ENCODE measurements around the gene CXCR5. TPM values are rescaled to one million over a fixed set of nuclear protein-coding genes. Genes with fewer than 3 reads are reported as not detected.

CXCR5 gene
- total and polyA plus RNA-seq, 7 donors: 0.14 to 0.25 (median 0.19) TPM; not detected in 3

DNA sequence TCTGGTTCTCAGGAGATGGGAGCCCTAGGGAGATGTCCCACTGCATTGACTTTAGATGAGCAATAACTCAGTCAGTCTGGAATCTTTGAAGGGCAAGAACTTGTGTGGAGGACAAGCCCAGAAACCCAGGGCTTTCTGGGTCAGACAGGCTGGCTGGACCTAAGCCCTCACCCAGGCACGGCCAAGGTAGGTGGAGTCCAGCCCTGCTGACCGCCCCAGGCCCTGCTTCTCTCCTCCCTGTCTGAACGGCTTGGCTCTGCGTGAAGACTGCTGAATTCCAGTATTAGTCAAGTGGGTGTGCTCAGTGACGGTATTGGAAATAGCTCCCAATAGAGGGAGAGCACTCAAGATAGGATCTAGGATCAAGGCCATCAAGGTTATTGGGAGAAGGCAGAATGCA lies 6.1 kb downstream of the CXCR5 start:
- no peaks in the 10 kb centered on the region for H3K9me3 ChIP-seq
- DNase-seq: peak; percentile 81 to 90
- no peaks in the 10 kb centered on the region for H3K36me3 ChIP-seq (ENCODE audit: insufficient read depth in 1 of 2, low read depth in 1 of 2)
- TF ChIP-seq, protein P1, sequence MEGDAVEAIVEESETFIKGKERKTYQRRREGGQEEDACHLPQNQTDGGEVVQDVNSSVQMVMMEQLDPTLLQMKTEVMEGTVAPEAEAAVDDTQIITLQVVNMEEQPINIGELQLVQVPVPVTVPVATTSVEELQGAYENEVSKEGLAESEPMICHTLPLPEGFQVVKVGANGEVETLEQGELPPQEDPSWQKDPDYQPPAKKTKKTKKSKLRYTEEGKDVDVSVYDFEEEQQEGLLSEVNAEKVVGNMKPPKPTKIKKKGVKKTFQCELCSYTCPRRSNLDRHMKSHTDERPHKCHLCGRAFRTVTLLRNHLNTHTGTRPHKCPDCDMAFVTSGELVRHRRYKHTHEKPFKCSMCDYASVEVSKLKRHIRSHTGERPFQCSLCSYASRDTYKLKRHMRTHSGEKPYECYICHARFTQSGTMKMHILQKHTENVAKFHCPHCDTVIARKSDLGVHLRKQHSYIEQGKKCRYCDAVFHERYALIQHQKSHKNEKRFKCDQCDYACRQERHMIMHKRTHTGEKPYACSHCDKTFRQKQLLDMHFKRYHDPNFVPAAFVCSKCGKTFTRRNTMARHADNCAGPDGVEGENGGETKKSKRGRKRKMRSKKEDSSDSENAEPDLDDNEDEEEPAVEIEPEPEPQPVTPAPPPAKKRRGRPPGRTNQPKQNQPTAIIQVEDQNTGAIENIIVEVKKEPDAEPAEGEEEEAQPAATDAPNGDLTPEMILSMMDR (IDR thresholded peaks at IDR 0.05): no peak
- no peak overlapping the region for H3K4me3 ChIP-seq
- H3K4me1 ChIP-seq: peaks cover 30% of the 10 kb centered on the region
- H3K27me3 ChIP-seq (ENCODE audit: insufficient read depth in 3 of 3, low read length in 2 of 3): no peaks in the 10 kb centered on the region
- 12 to 29% (median 17%) methylated on average over 5 of the region's 5 CpGs for WGBS, 3 donors
- H3K27ac ChIP-seq: peak overlapping the region; percentile 46
- peak; percentile 64 to 66 (median 65) for ATAC-seq
- intact Hi-C loops (cut with DNase I): no loop called here

DNA sequence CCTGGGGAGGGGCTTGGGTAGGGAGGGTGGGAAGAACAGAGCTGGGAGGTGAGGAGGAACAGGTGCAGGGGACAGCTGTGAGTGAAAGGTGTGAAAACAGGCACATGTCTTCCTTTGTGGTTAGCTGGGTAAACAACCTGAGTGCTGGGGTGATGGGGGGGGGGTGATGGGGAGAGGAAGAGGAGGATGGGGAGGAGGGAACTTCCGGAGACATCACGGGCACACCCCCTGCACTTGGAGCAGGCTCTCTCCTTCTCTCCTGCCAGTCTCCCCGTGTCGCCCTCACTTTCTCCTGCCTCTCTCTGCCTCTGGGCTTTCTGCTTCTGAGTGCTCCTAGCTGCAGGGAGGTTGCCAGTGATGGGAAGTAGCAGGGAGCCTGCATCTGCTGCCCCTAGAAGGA lies 8.8 kb downstream of the CXCR5 start:
- intact Hi-C loops (cut with DNase I): no loop called here
- DNase-seq: no peak
- Histone ChIP-seq H3K27me3 (ENCODE audit: insufficient read depth in 3 of 3, low read length in 2 of 3) (no peaks in the 10 kb centered on the region), H3K9me3 (no peaks in the 10 kb centered on the region), H3K4me3 (no peak overlapping the region), H3K27ac (no peak overlapping the region), H3K4me1 (peaks cover 28% of the 10 kb centered on the region), H3K36me3 (ENCODE audit: insufficient read depth in 1 of 2, low read depth in 1 of 2) (peaks cover 0 to 18% of the 10 kb centered on the region in 2 donors)
- no peak for ATAC-seq
- 8 to 17% (median 17%) methylated on average over 1 to 4 of the region's 4 CpGs for WGBS, 3 donors
- TF ChIP-seq, protein P1 (IDR thresholded peaks at IDR 0.05): no peak

DNA sequence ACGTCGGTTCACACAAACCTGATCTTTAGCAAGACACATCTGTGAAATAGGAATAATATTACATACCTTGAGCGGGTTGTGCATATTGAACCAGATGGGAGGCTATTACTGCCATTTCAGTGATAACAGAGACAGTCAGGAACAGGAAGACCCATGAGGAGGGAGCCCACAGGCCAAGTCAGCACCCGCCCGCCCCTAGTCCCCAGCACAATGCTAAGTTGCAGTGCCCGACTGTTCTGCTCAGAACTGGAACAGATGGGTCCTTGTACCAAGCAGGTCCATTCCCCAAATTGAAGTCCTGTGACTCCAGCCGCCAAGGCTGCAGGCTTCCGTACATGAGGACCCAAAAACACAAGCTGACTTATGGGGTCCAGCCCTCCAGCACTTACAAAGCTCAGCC lies 9.3 kb downstream of the CXCR5 start:
- H3K36me3 ChIP-seq (ENCODE audit: insufficient read depth in 1 of 2, low read depth in 1 of 2): peaks cover 0 to 21% of the 10 kb centered on the region in 2 donors
- WGBS, 3 donors: 68 to 76% (median 73%) methylated on average over 8 of the region's 8 CpGs
- intact Hi-C loops (cut with DNase I): no loop called here
- no peak overlapping the region for H3K4me3 ChIP-seq
- TF ChIP-seq, protein P1 (IDR thresholded peaks at IDR 0.05): no peak
- DNase-seq: no peak
- no peaks in the 10 kb centered on the region for H3K9me3 ChIP-seq
- ATAC-seq: no peak
- H3K27ac ChIP-seq: no peak overlapping the region
- H3K4me1 ChIP-seq: peaks cover 23% of the 10 kb centered on the region
- no peaks in the 10 kb centered on the region for H3K27me3 ChIP-seq (ENCODE audit: insufficient read depth in 3 of 3, low read length in 2 of 3)

DNA sequence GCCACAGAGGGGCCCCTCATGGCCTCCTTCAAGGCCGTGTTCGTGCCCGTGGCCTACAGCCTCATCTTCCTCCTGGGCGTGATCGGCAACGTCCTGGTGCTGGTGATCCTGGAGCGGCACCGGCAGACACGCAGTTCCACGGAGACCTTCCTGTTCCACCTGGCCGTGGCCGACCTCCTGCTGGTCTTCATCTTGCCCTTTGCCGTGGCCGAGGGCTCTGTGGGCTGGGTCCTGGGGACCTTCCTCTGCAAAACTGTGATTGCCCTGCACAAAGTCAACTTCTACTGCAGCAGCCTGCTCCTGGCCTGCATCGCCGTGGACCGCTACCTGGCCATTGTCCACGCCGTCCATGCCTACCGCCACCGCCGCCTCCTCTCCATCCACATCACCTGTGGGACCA lies 10.0 kb downstream of the CXCR5 start:
- H3K36me3 ChIP-seq (ENCODE audit: insufficient read depth in 1 of 2, low read depth in 1 of 2): peaks cover 0 to 26% of the 10 kb centered on the region in 2 donors
- TF ChIP-seq, protein P1 (IDR thresholded peaks at IDR 0.05): no peak
- H3K4me1 ChIP-seq: peaks cover 16% of the 10 kb centered on the region
- H3K4me3 ChIP-seq: no peak overlapping the region
- no peaks in the 10 kb centered on the region for H3K9me3 ChIP-seq
- intact Hi-C loops (cut with DNase I): no loop called here
- no peak overlapping the region for H3K27ac ChIP-seq
- DNase-seq (no peak), ATAC-seq (no peak)
- no peaks in the 10 kb centered on the region for H3K27me3 ChIP-seq (ENCODE audit: insufficient read depth in 3 of 3, low read length in 2 of 3)
- WGBS, 3 donors: 92 to 96% (median 93%) methylated on average over 21 to 22 of the region's 22 CpGs

DNA sequence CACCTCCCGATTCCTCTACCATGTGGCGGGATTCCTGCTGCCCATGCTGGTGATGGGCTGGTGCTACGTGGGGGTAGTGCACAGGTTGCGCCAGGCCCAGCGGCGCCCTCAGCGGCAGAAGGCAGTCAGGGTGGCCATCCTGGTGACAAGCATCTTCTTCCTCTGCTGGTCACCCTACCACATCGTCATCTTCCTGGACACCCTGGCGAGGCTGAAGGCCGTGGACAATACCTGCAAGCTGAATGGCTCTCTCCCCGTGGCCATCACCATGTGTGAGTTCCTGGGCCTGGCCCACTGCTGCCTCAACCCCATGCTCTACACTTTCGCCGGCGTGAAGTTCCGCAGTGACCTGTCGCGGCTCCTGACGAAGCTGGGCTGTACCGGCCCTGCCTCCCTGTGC lies 10.5 kb downstream of the CXCR5 start:
- H3K4me1 ChIP-seq: peaks cover 11% of the 10 kb centered on the region
- peak in 1 of 2 donors; percentile 54 for DNase-seq
- TF ChIP-seq, protein P1 (IDR thresholded peaks at IDR 0.05): no peak
- 92 to 95% (median 93%) methylated on average over 19 of the region's 19 CpGs for WGBS, 3 donors
- peaks cover 0 to 31% of the 10 kb centered on the region in 2 donors for H3K36me3 ChIP-seq (ENCODE audit: insufficient read depth in 1 of 2, low read depth in 1 of 2)
- intact Hi-C loops (cut with DNase I): no loop called here
- H3K9me3 ChIP-seq: no peaks in the 10 kb centered on the region
- no peak overlapping the region for H3K4me3 ChIP-seq
- H3K27ac ChIP-seq: no peak overlapping the region
- H3K27me3 ChIP-seq (ENCODE audit: insufficient read depth in 3 of 3, low read length in 2 of 3): no peaks in the 10 kb centered on the region
- peak in 2 of 4 donors; percentile 1 to 8 for ATAC-seq
